ENCODE results near the gene PARD3. TPM values are rescaled to one million over a fixed set of nuclear protein-coding genes. Genes with fewer than 3 reads are reported as not detected.

PARD3 gene
- total RNA-seq, 1 experiment from 2014 or later: not detected

DNA sequence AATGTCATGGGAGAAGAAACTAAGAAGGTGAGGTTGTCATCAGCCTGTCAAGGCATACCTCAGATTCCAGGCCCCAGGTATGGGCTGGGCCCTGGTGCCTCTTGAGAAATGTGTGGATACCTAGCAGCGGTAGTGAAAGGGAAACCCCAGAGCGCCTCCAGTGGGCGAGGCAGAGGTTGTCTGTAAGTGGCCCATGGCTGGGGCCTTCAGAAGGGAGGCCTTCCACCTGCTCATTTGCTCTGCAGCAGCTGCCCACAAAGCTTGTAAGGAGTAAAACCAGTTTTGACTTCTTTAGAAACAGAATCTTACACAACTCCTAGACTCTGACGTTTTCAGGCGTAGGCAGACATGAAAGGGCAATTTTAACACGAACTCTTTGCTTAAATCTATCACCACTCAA lies 509.9 kb downstream of the PARD3 start:
- no peaks in the 10 kb centered on the region for H3K9me2 ChIP-seq (replicated peaks; ENCODE audit: insufficient read depth, low read length)
- no peaks in the 10 kb centered on the region for H3K36me3 ChIP-seq (ENCODE audit: insufficient read depth, low read length)
- no peaks in the 10 kb centered on the region for H3K79me2 ChIP-seq (ENCODE audit: low read length)
- H3K4me1 ChIP-seq (ENCODE audit: low read length): no peaks in the 10 kb centered on the region
- H3K4me2 ChIP-seq (ENCODE audit: low read depth, low read length, poor library complexity, severe bottlenecking): no peak overlapping the region
- H4K20me1 ChIP-seq (ENCODE audit: insufficient read depth, low read depth, low read length): no peaks in the 10 kb centered on the region
- no peak overlapping the region for H3K4me3 ChIP-seq (ENCODE audit: low read length)
- H3K27me3 ChIP-seq (ENCODE audit: low read length): no peaks in the 10 kb centered on the region
- no peak overlapping the region for H3K9ac ChIP-seq (ENCODE audit: low read length)
- no peak overlapping the region for H3K27ac ChIP-seq (ENCODE audit: low read length)
- no peaks in the 10 kb centered on the region for H3K9me3 ChIP-seq (ENCODE audit: low read length)
- DNase-seq: peak; percentile 62
- H2AFZ ChIP-seq (ENCODE audit: low read length): no peak overlapping the region

DNA sequence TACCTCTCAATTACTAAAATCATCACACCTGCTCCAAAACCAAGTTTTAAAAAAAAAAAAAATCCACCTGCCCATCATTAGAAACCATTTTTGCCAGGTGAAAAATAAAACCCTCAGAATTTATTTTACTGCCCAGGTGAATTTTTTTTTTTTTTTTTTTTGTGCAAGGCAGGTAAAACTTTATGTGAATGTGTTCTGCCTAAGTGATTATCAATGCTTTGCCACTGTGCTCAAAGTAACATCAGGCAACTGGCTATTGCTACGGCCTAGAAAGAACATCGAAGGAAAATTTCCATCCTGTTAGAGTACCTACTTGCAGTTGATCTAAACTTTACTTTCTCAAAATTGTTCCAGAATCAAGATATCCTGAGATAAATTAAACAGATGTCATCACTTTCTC lies 512.1 kb downstream of the PARD3 start:
- Histone ChIP-seq H3K36me3 (ENCODE audit: insufficient read depth, low read length) (no peaks in the 10 kb centered on the region), H3K27ac (ENCODE audit: low read length) (no peak overlapping the region)

DNA sequence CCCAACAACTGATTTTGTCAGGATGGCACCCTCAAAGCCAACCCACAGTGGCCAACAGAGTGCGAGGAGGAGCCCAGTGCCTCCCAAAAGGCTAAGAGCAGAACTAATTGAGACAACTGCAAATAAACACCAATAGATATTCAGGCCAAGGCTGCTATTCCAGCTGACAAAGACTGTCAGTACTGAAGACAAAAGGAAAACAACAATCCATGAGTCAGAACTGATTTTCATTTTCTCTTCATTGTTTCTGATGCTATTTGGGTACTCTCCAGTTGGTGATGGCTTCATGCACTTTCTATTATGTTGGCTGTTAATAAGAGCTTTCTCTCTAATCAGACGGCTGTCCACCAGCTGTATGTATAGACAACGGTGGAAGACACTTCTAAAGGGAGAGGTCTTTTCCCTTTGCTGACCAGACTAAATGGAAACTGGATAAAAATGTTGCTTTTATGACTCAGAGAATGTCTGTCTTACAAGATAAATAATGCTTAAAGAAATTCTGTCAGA lies 515.9 kb downstream of the PARD3 start:
- DNase-seq: no peak
- Histone ChIP-seq H4K20me1 (ENCODE audit: insufficient read depth, low read depth, low read length) (no peaks in the 10 kb centered on the region), H2AFZ (ENCODE audit: low read length) (no peak overlapping the region)

More for the DNA sequence above, 512.1 kb downstream of the PARD3 start:
- no peak overlapping the region for H3K9ac ChIP-seq (ENCODE audit: low read length)
- no peak overlapping the region for H3K4me2 ChIP-seq (ENCODE audit: low read depth, low read length, poor library complexity, severe bottlenecking)
- no peaks in the 10 kb centered on the region for H3K9me3 ChIP-seq (ENCODE audit: low read length)
- no peak for DNase-seq
- no peaks in the 10 kb centered on the region for H3K79me2 ChIP-seq (ENCODE audit: low read length)
- H3K4me3 ChIP-seq (ENCODE audit: low read length): no peak overlapping the region
- H4K20me1 ChIP-seq (ENCODE audit: insufficient read depth, low read depth, low read length): no peaks in the 10 kb centered on the region
- H3K27me3 ChIP-seq (ENCODE audit: low read length): no peaks in the 10 kb centered on the region
- no peak overlapping the region for H2AFZ ChIP-seq (ENCODE audit: low read length)
- H3K9me2 ChIP-seq (replicated peaks; ENCODE audit: insufficient read depth, low read length): no peaks in the 10 kb centered on the region
- H3K4me1 ChIP-seq (ENCODE audit: low read length): no peaks in the 10 kb centered on the region

DNA sequence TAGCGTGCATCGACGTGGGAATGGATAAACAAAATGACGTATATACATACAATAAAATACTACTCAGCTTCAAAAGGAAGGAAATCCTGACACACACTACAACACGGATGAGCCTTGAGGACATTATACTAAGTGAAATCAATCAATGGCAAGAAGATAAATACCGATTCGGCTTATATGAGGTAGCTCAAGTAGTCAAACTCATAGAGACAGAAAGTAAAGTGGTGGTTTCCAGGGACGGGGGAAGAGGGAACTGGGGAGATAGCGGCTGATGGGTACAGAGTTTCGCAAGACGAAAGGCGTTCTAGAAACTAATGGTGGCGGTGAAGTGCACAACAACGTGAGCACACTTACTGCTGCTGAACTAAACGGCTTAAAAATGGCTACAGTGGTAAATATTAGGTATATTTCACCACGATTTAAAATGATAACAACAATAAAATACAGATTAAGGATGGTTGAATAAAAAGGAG lies 516.7 kb downstream of the PARD3 start:
- Histone ChIP-seq H3K27me3 (ENCODE audit: low read length) (no peaks in the 10 kb centered on the region), H3K27ac (ENCODE audit: low read length) (no peak overlapping the region), H3K9me2 (replicated peaks; ENCODE audit: insufficient read depth, low read length) (no peaks in the 10 kb centered on the region), H4K20me1 (ENCODE audit: insufficient read depth, low read depth, low read length) (no peaks in the 10 kb centered on the region), H2AFZ (ENCODE audit: low read length) (no peak overlapping the region), H3K79me2 (ENCODE audit: low read length) (no peaks in the 10 kb centered on the region), H3K4me2 (ENCODE audit: low read depth, low read length, poor library complexity, severe bottlenecking) (no peak overlapping the region), H3K4me3 (ENCODE audit: low read length) (no peak overlapping the region), H3K9me3 (ENCODE audit: low read length) (no peaks in the 10 kb centered on the region), H3K4me1 (ENCODE audit: low read length) (no peaks in the 10 kb centered on the region), H3K9ac (ENCODE audit: low read length) (no peak overlapping the region), H3K36me3 (ENCODE audit: insufficient read depth, low read length) (no peaks in the 10 kb centered on the region)
- no peak for DNase-seq

More for the DNA sequence above, 515.9 kb downstream of the PARD3 start:
- Histone ChIP-seq H3K4me3 (ENCODE audit: low read length) (no peak overlapping the region), H3K36me3 (ENCODE audit: insufficient read depth, low read length) (no peaks in the 10 kb centered on the region), H3K27ac (ENCODE audit: low read length) (no peak overlapping the region), H3K4me1 (ENCODE audit: low read length) (no peaks in the 10 kb centered on the region), H3K9me3 (ENCODE audit: low read length) (no peaks in the 10 kb centered on the region), H3K4me2 (ENCODE audit: low read depth, low read length, poor library complexity, severe bottlenecking) (no peak overlapping the region), H3K9me2 (replicated peaks; ENCODE audit: insufficient read depth, low read length) (no peaks in the 10 kb centered on the region), H3K79me2 (ENCODE audit: low read length) (no peaks in the 10 kb centered on the region), H3K27me3 (ENCODE audit: low read length) (no peaks in the 10 kb centered on the region), H3K9ac (ENCODE audit: low read length) (no peak overlapping the region)

DNA sequence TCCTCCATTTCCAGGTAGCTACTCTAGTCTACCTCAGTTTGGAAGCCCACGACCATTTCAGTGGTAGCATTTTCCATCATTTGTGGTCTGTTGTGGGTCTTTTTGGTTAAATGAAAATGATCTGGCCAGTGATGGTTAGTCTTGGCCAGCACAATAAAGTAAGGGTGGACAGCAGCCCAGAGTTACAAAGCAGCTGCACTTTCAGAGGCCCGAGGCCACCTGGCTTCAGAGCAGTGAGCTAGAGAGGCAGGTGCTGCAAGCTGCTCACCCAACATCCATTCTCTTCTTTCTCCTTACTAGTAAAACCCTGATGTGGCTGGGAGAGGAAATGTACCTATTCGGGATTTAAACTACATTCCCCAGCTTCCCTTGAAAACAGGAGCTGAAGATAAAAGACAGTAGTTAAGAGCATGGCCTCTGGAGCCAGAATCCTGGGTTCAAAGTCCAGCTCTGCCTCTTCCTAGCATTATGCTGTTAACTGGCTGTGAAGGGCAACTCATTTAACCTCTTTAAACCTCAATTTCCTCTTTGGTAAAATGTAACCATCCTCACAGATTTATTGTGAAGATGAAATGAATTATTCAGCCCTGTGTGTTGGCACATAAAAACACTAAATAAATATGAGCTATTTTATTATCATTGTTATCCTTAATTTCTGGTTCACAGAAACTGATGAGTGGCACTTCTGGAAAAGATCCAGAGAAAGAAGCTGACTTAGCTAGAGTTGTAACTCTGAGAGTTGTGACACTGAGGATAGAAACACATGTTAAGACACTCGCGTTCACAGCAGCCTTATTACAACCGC lies 517.4 kb downstream of the PARD3 start:
- H3K9ac ChIP-seq (ENCODE audit: low read length): no peak overlapping the region
- H3K4me1 ChIP-seq (ENCODE audit: low read length): no peaks in the 10 kb centered on the region
- no peak overlapping the region for H2AFZ ChIP-seq (ENCODE audit: low read length)
- no peaks in the 10 kb centered on the region for H3K9me2 ChIP-seq (replicated peaks; ENCODE audit: insufficient read depth, low read length)
- H3K79me2 ChIP-seq (ENCODE audit: low read length): no peaks in the 10 kb centered on the region
- H3K27me3 ChIP-seq (ENCODE audit: low read length): no peaks in the 10 kb centered on the region
- H3K4me2 ChIP-seq (ENCODE audit: low read depth, low read length, poor library complexity, severe bottlenecking): no peak overlapping the region
- no peaks in the 10 kb centered on the region for H3K36me3 ChIP-seq (ENCODE audit: insufficient read depth, low read length)
- no peaks in the 10 kb centered on the region for H3K9me3 ChIP-seq (ENCODE audit: low read length)
- no peak for DNase-seq
- no peak overlapping the region for H3K4me3 ChIP-seq (ENCODE audit: low read length)
- H3K27ac ChIP-seq (ENCODE audit: low read length): no peak overlapping the region
- H4K20me1 ChIP-seq (ENCODE audit: insufficient read depth, low read depth, low read length): no peaks in the 10 kb centered on the region

DNA sequence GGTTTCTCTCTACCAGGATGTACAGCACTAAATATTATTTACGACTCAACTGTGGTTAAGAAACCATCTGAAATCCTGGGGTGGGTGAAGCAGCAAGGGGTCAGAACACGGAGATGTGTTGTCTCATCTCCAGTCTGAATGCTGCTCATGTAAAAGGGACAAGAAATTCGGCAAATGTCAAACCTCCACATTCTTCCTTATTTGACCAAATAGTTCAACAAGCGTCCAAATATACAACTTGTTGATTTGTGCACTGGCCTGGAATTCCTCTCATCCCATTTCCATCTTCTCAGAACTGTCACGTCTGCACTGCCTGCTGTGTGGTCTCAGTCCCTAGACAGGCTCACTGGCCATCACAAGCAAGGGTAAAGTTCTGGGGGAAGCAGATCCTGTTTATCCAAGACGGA lies 520.0 kb downstream of the PARD3 start:
- Histone ChIP-seq H3K4me1 (ENCODE audit: low read length) (no peaks in the 10 kb centered on the region), H3K9ac (ENCODE audit: low read length) (no peak overlapping the region), H3K9me2 (replicated peaks; ENCODE audit: insufficient read depth, low read length) (no peaks in the 10 kb centered on the region), H2AFZ (ENCODE audit: low read length) (no peak overlapping the region), H3K27me3 (ENCODE audit: low read length) (no peaks in the 10 kb centered on the region), H3K4me2 (ENCODE audit: low read depth, low read length, poor library complexity, severe bottlenecking) (no peak overlapping the region), H3K9me3 (ENCODE audit: low read length) (no peaks in the 10 kb centered on the region), H3K27ac (ENCODE audit: low read length) (no peak overlapping the region), H4K20me1 (ENCODE audit: insufficient read depth, low read depth, low read length) (no peaks in the 10 kb centered on the region), H3K4me3 (ENCODE audit: low read length) (no peak overlapping the region), H3K79me2 (ENCODE audit: low read length) (no peaks in the 10 kb centered on the region), H3K36me3 (ENCODE audit: insufficient read depth, low read length) (no peaks in the 10 kb centered on the region)
- DNase-seq: no peak

DNA sequence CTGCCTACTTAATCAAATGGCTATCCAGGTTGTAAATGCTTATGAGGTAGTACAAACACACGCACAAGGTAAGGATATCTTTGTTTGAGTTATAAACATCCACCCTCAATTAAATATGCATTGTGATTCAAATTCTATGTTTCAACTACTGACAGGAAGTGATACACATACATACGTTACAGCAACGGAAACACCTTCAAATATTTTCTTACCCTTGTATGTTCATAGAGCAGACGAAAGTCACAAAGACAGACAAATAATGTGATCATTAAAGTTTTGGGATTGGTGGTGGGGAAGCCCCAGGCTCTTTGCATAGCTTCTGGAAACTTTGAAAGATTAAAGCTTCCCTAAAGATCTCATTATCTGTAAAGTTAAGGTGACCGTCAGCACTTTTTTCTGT lies 521.0 kb downstream of the PARD3 start:
- H3K9me2 ChIP-seq (replicated peaks; ENCODE audit: insufficient read depth, low read length): no peaks in the 10 kb centered on the region
- H3K9me3 ChIP-seq (ENCODE audit: low read length): no peaks in the 10 kb centered on the region
- no peak overlapping the region for H3K4me2 ChIP-seq (ENCODE audit: low read depth, low read length, poor library complexity, severe bottlenecking)
- no peak overlapping the region for H3K9ac ChIP-seq (ENCODE audit: low read length)
- no peak for DNase-seq
- H3K27ac ChIP-seq (ENCODE audit: low read length): no peak overlapping the region
- no peaks in the 10 kb centered on the region for H3K27me3 ChIP-seq (ENCODE audit: low read length)
- no peak overlapping the region for H2AFZ ChIP-seq (ENCODE audit: low read length)
- no peaks in the 10 kb centered on the region for H3K4me1 ChIP-seq (ENCODE audit: low read length)
- no peaks in the 10 kb centered on the region for H4K20me1 ChIP-seq (ENCODE audit: insufficient read depth, low read depth, low read length)
- H3K79me2 ChIP-seq (ENCODE audit: low read length): no peaks in the 10 kb centered on the region
- no peak overlapping the region for H3K4me3 ChIP-seq (ENCODE audit: low read length)
- no peaks in the 10 kb centered on the region for H3K36me3 ChIP-seq (ENCODE audit: insufficient read depth, low read length)

DNA sequence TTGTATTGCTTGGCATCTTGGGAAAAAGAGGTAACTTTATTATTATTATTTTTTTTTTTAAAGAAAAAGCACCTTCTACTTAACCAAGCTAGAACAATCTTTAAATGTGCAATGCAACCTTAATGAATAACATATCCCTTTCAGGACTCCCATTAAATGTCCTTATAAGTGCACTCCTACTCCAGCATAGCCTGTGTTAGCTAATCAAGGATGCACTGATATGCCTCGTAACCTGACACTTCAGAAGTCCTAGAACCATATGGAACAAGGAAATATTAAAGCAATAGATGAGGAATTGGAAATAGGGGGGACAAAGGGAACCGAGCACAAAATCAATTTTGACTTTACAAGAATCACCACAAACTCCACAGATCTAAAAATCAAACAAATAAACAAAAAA lies 522.4 kb downstream of the PARD3 start:
- no peak for DNase-seq
- H3K27ac ChIP-seq (ENCODE audit: low read length): no peak overlapping the region
- H3K9ac ChIP-seq (ENCODE audit: low read length): no peak overlapping the region
- H3K9me3 ChIP-seq (ENCODE audit: low read length): no peaks in the 10 kb centered on the region
- H3K79me2 ChIP-seq (ENCODE audit: low read length): no peaks in the 10 kb centered on the region
- H2AFZ ChIP-seq (ENCODE audit: low read length): no peak overlapping the region
- H3K4me3 ChIP-seq (ENCODE audit: low read length): no peak overlapping the region
- no peaks in the 10 kb centered on the region for H4K20me1 ChIP-seq (ENCODE audit: insufficient read depth, low read depth, low read length)
- no peak overlapping the region for H3K4me2 ChIP-seq (ENCODE audit: low read depth, low read length, poor library complexity, severe bottlenecking)
- no peaks in the 10 kb centered on the region for H3K4me1 ChIP-seq (ENCODE audit: low read length)
- H3K27me3 ChIP-seq (ENCODE audit: low read length): no peaks in the 10 kb centered on the region
- no peaks in the 10 kb centered on the region for H3K9me2 ChIP-seq (replicated peaks; ENCODE audit: insufficient read depth, low read length)
- no peaks in the 10 kb centered on the region for H3K36me3 ChIP-seq (ENCODE audit: insufficient read depth, low read length)
